Memory B cell (primary cell): ENCODE results near the gene CERS5.
"Not testable (repeated sequence)": the region's sequence is repeated elsewhere in the genome, so short reads cannot be mapped to it uniquely, and the experiment has no call there.

Source experiments
- ATAC-seq: fragments of 150-1000 bp; cut with Tn5 transposase; 2 replicates; pipeline ENCODE4 v1.10.0; 2021; ENCODE audit warnings: low read depth, mild to moderate bottlenecking, moderate library complexity
- DNase-seq, 2 donors: peaks; one replicate each; pipeline ENCODE4 v3.0.0; 2022; ENCODE audit warnings: low spot score in 2 of 2
- H3K27ac Mint-ChIP-seq: one replicate; pipeline ENCODE4 v1.8.0; 2022; ENCODE audit warnings: mild to moderate bottlenecking, moderate library complexity, mixed read lengths
- H3K27me3 Mint-ChIP-seq: one replicate; pipeline ENCODE4 v1.8.0; 2022; ENCODE audit warnings: mixed read lengths
- H3K36me3 Mint-ChIP-seq: one replicate; pipeline ENCODE4 v1.8.0; 2022; ENCODE audit warnings: mild to moderate bottlenecking, mixed read lengths
- H3K4me1 Mint-ChIP-seq: one replicate; pipeline ENCODE4 v1.8.0; 2022; ENCODE audit warnings: mixed read lengths
- H3K4me3 Mint-ChIP-seq: one replicate; pipeline ENCODE4 v1.8.0; 2022; ENCODE audit warnings: mild to moderate bottlenecking, moderate library complexity, mixed read lengths
- H3K9me3 Mint-ChIP-seq: one replicate; pipeline ENCODE4 v1.8.0; 2022; ENCODE audit warnings: mixed read lengths

Gene CERS5

DNA sequence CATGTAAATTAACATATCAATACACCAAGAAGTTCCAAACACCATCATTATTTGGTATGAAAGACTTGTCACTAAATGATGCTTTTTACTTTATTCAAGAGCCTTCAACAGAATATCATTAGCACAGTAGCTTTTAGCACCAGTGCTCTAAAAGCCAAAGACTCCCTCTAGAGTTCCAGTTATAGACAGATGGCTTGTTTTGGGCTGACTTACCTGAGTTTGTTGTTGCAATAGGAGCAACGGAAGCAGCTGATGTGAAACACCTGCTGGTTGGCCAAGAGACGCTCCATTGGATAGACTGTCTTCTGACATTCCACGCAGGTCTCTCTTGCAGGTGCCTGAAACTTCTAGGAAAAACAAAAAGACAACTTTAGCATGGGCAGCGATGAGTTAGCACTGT, 14.5 kb upstream of the CERS5 start:
- Mint-ChIP-seq H3K9me3 (no peaks in the 10 kb centered on the region), H3K27me3 (no peaks in the 10 kb centered on the region), H3K27ac (no peak overlapping the region), H3K4me3 (no peak overlapping the region), H3K36me3 (peaks cover 7% of the 10 kb centered on the region), H3K4me1 (no peaks in the 10 kb centered on the region)
- ATAC-seq, result no peak
- no peak for DNase-seq

DNA sequence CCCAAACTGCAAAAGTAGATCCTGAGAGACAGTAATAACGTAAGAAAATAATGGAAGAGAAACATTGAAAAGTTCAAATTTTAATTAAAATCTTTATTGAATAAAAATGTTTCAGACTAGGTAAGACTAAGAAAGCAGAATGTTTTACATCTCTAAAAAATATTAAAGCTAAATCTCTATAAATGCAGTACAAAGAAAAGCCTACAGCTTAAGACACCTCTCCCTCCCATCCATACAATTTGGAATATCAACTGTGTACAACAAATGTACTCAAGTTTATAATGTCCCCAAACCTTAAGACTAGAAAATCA, 8.5 kb upstream of the CERS5 start:
- Mint-ChIP-seq H3K27ac (no peak overlapping the region), H3K27me3 (no peaks in the 10 kb centered on the region), H3K9me3 (no peaks in the 10 kb centered on the region), H3K36me3 (peaks cover 5% of the 10 kb centered on the region), H3K4me1 (no peaks in the 10 kb centered on the region), H3K4me3 (no peak overlapping the region)
- DNase-seq (no peak), ATAC-seq (no peak)

DNA sequence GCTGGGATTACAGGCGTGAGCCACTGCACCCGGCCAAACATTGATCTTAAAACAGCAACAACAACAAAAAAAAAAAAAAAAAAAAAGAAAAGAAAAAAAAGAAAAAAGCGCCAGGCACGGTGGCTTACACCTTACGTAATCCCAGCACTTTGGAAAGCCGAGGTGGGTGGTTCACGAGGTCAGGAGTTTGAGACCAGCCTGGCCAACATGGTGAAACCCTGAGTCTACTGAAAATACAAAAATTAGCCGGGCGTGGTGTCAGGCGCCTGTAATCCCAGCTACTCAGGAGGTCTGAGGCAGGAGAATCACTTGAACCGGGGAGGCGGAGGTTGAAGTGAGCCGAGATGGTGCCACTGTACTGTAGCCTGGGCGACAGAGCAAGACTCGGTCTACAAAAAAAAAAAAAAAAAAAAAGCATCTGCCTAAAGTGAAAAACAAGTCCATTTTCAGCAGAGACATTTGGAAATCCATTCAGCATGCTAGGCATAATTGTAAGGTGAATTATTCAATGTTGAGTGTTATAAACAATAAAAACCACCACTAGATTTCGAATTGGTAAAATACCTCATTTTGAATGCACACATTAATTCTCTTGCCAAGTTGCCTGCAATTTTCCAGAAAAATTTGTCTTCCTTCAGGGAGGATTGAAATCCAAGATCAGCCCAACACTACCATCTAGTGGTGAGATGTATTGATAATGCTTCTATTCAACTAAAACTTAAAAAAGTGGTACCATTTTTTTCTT, 8.0 kb upstream of the CERS5 start:
- ATAC-seq (peak; percentile 54), DNase-seq (peak in 1 of 2 donors; percentile 44)
- Mint-ChIP-seq H3K9me3 (no peaks in the 10 kb centered on the region), H3K27ac (no peak overlapping the region), H3K4me3 (no peak overlapping the region), H3K36me3 (peaks cover 5% of the 10 kb centered on the region), H3K4me1 (no peaks in the 10 kb centered on the region), H3K27me3 (no peaks in the 10 kb centered on the region)

DNA sequence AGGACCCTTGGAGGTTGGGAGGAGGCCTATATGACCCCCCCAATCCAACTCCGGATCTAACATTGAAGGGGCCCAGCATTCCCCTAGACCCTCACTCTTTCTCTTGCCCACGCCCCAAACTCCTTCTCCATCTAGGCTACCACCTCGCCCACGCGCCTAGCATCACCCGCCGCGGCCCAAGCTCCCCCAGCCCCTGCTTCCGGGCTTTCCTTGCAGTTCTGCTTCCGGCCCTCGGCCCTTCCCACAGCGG, 445 bp downstream of the CERS5 start:
- peak in 1 of 2 donors; percentile 19 for DNase-seq

DNA sequence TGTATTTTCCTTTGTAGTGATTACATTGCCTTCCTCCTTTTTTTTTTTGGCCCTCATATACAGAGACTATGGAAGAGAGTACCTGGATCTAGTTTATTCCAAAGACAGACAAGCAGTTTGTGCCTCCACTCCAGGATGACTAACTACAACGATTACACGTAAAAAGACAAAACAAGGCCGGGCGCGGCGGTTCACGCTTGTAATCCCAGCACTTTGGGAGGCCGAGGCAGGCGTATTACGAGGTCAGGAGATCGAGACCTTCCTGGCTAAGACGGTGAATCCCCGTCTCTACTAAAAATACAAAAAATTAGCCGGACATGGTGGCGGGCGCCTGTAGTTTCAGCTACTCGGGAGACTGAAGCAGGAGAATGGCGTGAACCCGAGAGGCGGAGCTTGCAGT, 2.2 kb downstream of the CERS5 start:
- peaks cover 21% of the 10 kb centered on the region for H3K4me1 Mint-ChIP-seq
- ATAC-seq, result no peak
- H3K27me3 Mint-ChIP-seq, result no peaks in the 10 kb centered on the region
- H3K36me3 Mint-ChIP-seq, result no peaks in the 10 kb centered on the region
- H3K9me3 Mint-ChIP-seq, result no peaks in the 10 kb centered on the region
- H3K4me3 Mint-ChIP-seq, result peak overlapping the region; percentile 29
- DNase-seq, result no peak
- peak overlapping the region; percentile 41 for H3K27ac Mint-ChIP-seq

More for the DNA sequence above, 445 bp downstream of the CERS5 start:
- no peaks in the 10 kb centered on the region for H3K27me3 Mint-ChIP-seq
- no peaks in the 10 kb centered on the region for H3K9me3 Mint-ChIP-seq
- no peak for ATAC-seq
- H3K4me1 Mint-ChIP-seq, result peaks cover 15% of the 10 kb centered on the region
- no peaks in the 10 kb centered on the region for H3K36me3 Mint-ChIP-seq
- H3K27ac Mint-ChIP-seq, result peak overlapping the region; percentile 87
- peak overlapping the region; percentile 92 for H3K4me3 Mint-ChIP-seq

DNA sequence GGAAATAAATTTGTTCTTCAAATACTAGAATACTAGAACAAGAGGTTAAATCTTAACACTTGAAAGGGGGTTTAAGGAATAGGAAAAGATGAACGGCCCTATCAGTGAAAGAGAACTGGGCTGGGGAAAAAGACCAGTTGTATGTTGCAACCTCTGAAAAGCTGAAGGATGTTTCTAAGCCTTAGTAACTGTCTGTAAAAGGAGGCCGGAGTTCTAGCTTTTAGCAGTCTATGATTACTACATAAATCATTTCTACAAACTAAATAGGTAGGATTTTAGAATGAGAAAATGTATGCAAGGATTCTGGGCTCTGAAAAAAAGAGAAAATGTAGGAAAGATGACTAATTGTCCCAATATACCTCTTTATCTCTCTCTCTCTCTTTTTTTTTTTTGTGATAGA, 4.9 kb downstream of the CERS5 start:
- Mint-ChIP-seq H3K27ac (no peak overlapping the region), H3K4me1 (peaks cover 22% of the 10 kb centered on the region), H3K27me3 (no peaks in the 10 kb centered on the region), H3K4me3 (no peak overlapping the region), H3K9me3 (no peaks in the 10 kb centered on the region), H3K36me3 (peaks cover 4% of the 10 kb centered on the region)
- DNase-seq (no peak), ATAC-seq (no peak)

DNA sequence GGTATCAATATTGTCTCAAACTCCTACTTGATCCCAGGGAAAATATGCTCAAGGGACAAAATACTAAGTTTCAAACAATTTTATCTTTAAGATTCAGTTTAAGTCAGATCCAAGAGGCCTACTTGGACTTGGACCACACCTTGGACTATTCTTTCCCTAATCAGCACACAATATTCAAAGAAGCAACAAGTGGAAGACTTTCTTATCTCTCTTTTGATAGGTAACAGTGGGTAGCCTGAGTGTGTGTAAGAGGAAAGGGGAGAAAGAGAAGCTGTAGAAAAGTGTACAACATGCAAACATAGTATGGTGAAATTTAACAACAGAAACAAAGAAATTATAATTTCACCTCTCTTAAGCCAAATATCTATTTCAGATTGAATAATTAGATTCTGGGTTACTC, 6.5 kb downstream of the CERS5 start:
- DNase-seq, result no peak
- no peaks in the 10 kb centered on the region for H3K9me3 Mint-ChIP-seq
- peaks cover 19% of the 10 kb centered on the region for H3K4me1 Mint-ChIP-seq
- peaks cover 4% of the 10 kb centered on the region for H3K36me3 Mint-ChIP-seq
- no peak for ATAC-seq
- H3K27ac Mint-ChIP-seq, result peak overlapping the region; percentile 69
- no peak overlapping the region for H3K4me3 Mint-ChIP-seq
- no peaks in the 10 kb centered on the region for H3K27me3 Mint-ChIP-seq

DNA sequence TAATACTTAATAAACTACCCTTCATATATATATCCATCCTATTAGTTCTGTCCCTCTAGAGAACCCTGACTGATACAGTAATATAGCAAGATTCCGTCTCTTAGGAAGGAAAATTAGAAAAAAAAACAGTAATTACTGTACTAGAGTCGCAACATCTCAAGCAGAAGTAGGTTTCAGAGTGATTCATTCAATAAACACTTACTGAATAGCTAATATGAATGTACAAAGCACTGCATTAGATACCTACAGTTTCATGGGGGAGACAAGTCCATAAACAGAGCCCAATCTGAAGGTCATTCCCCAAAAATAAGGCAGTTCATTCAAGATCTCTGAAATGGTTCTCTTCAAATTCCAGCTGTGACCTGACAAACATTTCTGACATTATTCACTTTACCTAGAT, 9.9 kb downstream of the CERS5 start:
- no peak overlapping the region for H3K4me3 Mint-ChIP-seq
- no peaks in the 10 kb centered on the region for H3K9me3 Mint-ChIP-seq
- H3K27ac Mint-ChIP-seq, result no peak overlapping the region
- ATAC-seq (no peak), DNase-seq (no peak)
- H3K36me3 Mint-ChIP-seq, result peaks cover 4% of the 10 kb centered on the region
- peaks cover 14% of the 10 kb centered on the region for H3K4me1 Mint-ChIP-seq
- H3K27me3 Mint-ChIP-seq, result no peaks in the 10 kb centered on the region

DNA sequence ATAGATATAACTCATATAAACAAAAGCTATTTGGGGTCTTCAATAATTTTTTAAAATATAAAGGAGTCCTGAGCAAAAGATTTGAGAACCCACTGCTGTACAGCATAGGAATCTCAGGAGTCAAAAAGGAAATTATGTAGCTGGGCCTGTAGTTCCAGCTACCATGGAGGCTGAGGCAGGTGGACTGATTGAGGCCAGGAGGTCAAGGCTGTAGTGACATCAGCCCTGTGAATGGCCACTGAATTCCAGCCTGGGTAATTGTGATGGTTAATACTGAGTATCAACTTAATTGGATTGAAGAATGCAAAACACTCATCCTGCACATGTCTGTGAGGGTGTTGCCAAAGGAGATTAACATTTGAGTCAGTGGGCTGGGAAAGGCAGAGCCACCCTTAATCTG, 10.5 kb downstream of the CERS5 start:
- no peak for ATAC-seq
- no peaks in the 10 kb centered on the region for H3K9me3 Mint-ChIP-seq
- no peaks in the 10 kb centered on the region for H3K27me3 Mint-ChIP-seq
- H3K4me1 Mint-ChIP-seq, result peaks cover 14% of the 10 kb centered on the region
- DNase-seq, result no peak
- H3K4me3 Mint-ChIP-seq, result no peak overlapping the region
- no peak overlapping the region for H3K27ac Mint-ChIP-seq
- H3K36me3 Mint-ChIP-seq, result peaks cover 4% of the 10 kb centered on the region

DNA sequence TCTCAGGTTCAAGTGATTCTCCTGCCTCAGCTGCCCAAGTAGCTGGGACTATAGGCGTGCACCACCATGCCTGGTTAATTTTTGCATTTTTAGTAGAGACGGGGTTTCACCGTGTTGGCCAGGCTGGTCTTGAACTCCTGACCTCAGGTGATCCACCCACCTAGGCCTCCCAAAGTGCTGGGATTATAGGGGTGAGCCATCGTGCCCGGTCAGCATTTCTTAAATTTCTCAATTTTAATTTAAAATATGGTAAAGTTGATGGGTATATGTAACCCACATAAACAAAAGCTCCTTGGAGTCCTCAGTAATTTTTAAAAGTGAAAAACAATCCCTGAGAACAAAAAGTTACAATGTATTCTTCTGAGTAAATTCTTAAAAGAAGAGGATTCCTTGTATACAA, 12.2 kb downstream of the CERS5 start:
- not testable (repeated sequence) for DNase-seq, H3K27ac Mint-ChIP-seq, ATAC-seq, H3K27me3 Mint-ChIP-seq, H3K4me3 Mint-ChIP-seq, H3K36me3 Mint-ChIP-seq, H3K9me3 Mint-ChIP-seq
- peaks cover 16% of the 10 kb centered on the region for H3K4me1 Mint-ChIP-seq

DNA sequence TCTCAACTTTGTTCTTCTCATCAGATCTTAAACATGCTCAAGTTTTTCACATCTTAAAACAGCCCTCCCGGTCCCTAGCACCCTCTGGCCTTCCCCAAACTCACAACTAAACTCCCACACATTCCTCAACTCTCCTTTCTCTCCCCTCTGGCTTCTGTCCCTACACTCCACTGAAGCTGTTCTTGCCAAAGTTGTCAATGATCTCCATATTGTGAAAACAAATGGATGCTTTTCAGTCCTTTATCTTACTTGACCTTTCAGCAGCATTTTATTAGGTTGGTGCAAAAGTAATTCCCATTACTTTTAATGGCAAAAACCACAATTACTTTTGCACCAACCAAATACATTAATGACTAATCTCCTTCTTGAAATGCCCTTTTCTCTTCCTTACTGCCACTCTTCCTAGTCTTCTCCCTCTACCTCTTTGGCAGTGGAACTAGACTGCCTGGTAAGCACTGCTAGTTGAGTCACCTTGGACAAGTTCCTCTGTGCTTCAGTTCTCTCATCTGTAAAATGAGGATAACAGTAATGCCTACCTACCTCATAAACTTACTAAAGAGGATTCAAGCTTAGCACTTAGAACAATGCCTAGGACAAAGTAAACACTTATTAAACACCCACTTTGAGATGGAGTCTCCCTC, 16.0 kb downstream of the CERS5 start:
- Mint-ChIP-seq H3K27me3 (no peaks in the 10 kb centered on the region), H3K4me1 (peaks cover 9% of the 10 kb centered on the region), H3K9me3 (no peaks in the 10 kb centered on the region), H3K4me3 (no peak overlapping the region), H3K36me3 (no peaks in the 10 kb centered on the region), H3K27ac (peak overlapping the region; percentile 64)
- DNase-seq (no peak), ATAC-seq (no peak)

DNA sequence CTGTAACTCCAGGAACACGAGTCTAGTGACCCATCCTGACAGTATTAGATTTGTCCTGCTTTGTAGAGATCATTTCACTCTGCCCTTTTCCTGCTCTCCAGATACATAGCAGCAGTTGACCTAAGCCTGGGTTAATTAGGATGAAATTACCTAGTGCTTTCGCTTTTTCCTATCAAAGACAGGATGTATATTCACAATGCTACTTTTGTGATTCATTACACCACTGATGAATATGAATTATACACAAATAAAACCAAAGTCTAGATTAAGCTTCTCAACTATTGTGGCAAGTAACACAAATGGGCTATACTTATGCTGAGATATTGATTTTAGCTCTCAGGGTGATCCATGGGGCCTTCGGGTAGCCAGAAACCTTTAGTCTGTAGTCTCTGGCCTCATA, 17.9 kb downstream of the CERS5 start:
- H3K4me3 Mint-ChIP-seq, result no peak overlapping the region
- H3K9me3 Mint-ChIP-seq, result no peaks in the 10 kb centered on the region
- no peaks in the 10 kb centered on the region for H3K27me3 Mint-ChIP-seq
- peak overlapping the region; percentile 20 for H3K27ac Mint-ChIP-seq
- H3K4me1 Mint-ChIP-seq, result peaks cover 9% of the 10 kb centered on the region
- no peak for ATAC-seq
- DNase-seq, result no peak
- no peaks in the 10 kb centered on the region for H3K36me3 Mint-ChIP-seq

DNA sequence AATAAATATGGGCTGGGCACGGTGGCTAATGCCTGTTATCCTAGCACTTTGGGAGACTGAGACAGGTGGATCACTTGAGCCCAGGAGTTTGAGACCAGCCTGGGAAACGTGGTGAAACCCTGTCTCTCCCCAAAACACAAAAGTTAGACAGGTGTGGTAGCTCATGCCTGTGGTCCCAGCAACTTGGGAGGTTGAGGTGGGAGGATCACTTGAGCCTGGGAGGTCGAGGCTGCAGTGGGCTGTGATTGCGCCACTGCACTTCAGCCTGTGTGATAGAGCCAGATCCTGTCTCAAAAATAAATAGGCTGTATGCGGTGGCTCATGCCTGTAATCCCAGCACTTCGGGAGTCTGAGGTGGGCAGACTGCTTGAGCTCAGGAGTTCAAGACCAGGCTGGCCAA, 19.2 kb downstream of the CERS5 start:
- not testable (repeated sequence) for H3K4me1 Mint-ChIP-seq, H3K36me3 Mint-ChIP-seq, ATAC-seq, H3K27ac Mint-ChIP-seq, DNase-seq, H3K27me3 Mint-ChIP-seq, H3K4me3 Mint-ChIP-seq, H3K9me3 Mint-ChIP-seq

DNA sequence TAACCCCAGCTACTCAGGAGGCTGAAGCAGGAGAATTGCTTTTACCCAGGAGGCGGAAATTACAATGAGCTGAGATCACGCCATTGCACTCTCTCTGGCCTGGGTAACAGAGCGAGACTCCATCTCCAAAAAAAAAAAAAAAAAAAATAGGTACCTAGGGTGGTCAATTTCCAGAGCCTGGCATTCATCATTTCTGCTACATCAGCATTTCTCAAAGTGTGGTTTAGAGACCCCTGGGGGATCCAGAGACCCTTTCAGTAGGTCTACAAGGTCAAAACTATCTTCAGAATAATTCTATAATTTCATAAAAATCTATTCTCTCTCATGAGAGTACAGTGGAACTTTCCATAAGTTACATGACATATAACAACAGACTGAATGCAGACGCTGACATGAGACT, 19.9 kb downstream of the CERS5 start:
- Mint-ChIP-seq H3K36me3 (peaks cover 2% of the 10 kb centered on the region), H3K4me3 (no peak overlapping the region), H3K4me1 (peaks cover 9% of the 10 kb centered on the region), H3K9me3 (no peaks in the 10 kb centered on the region), H3K27me3 (no peaks in the 10 kb centered on the region), H3K27ac (no peak overlapping the region)
- ATAC-seq (no peak), DNase-seq (no peak)

DNA sequence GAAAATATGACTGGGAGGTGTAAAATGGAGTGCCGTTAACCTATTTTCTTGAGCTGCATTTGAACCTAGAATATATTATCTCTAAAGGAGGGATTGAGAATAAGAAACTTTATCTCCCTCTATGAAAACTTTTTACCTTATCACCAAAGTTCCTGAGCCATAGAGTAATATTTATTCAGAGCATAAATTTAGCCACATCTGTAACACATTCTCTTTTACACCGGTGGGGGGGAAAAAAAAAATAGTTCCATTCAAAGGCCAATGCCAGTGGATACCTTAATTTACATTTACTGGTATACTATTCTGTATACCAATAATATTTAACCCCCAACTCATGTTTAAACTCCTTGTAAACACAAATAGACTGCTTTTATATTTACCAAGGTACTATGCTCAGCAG, 21.7 kb downstream of the CERS5 start:
- Mint-ChIP-seq H3K27ac (no peak overlapping the region), H3K4me1 (peaks cover 1% of the 10 kb centered on the region), H3K36me3 (peaks cover 5% of the 10 kb centered on the region), H3K9me3 (no peaks in the 10 kb centered on the region), H3K27me3 (no peaks in the 10 kb centered on the region), H3K4me3 (no peak overlapping the region)
- ATAC-seq (no peak), DNase-seq (no peak)
